Parathyroid adenoma (tissue), 2 donors: ENCODE results near the gene IFNB1.
A peak's percentile ranks its signal among the peaks of the same experiment; 100 is the strongest.

Source experiments
- H2AFZ ChIP-seq: fragments of 300-600 bp; sonication (generic); one replicate; pipeline ENCODE4 v1.7.0; 2017; ENCODE audit warnings: antibody characterized with exemption, mild to moderate bottlenecking
- H3K27ac ChIP-seq: fragments of 300-600 bp; sonication (generic); one replicate; pipeline ENCODE4 v1.7.0; 2017
- H3K27me3 ChIP-seq: fragments of 300-600 bp; sonication (generic); one replicate; pipeline ENCODE4 v1.7.0; 2017; ENCODE audit warnings: low read length; ENCODE audit not compliant: control insufficient read depth, insufficient read depth
- H3K36me3 ChIP-seq: fragments of 300-600 bp; sonication (generic); one replicate; pipeline ENCODE4 v1.7.0; 2017; ENCODE audit warnings: low read length; ENCODE audit not compliant: control insufficient read depth, insufficient read depth
- H3K4me1 ChIP-seq: fragments of 300-600 bp; sonication (generic); one replicate; pipeline ENCODE4 v1.7.0; 2017; ENCODE audit warnings: control low read depth
- H3K4me2 ChIP-seq: fragments of 300-600 bp; sonication (generic); one replicate; pipeline ENCODE4 v1.7.0; 2017; ENCODE audit warnings: low read length
- H3K4me3 ChIP-seq: fragments of 300-600 bp; sonication (generic); one replicate; pipeline ENCODE4 v1.7.0; 2017; ENCODE audit warnings: low read depth, low read length
- H3K79me2 ChIP-seq: fragments of 300-600 bp; sonication (generic); one replicate; pipeline ENCODE4 v1.7.0; 2017; ENCODE audit warnings: control low read depth
- H3K9ac ChIP-seq: fragments of 300-600 bp; sonication (generic); one replicate; pipeline ENCODE4 v1.7.0; 2017; ENCODE audit warnings: mild to moderate bottlenecking
- H3K9me3 ChIP-seq: fragments of 300-600 bp; sonication (generic); one replicate; pipeline ENCODE4 v1.7.0; 2017; ENCODE audit warnings: low read length; ENCODE audit not compliant: control insufficient read depth
- TF ChIP-seq, protein P1 (sequence below): fragments of 300-600 bp; sonication (generic); IDR thresholded peaks from one replicate; pipeline ENCODE4 v1.7.0; 2017; ENCODE audit warnings: antibody characterized with exemption, mild to moderate bottlenecking
- donor health status: primary hyperparathyroidism.

IFNB1 gene

DNA sequence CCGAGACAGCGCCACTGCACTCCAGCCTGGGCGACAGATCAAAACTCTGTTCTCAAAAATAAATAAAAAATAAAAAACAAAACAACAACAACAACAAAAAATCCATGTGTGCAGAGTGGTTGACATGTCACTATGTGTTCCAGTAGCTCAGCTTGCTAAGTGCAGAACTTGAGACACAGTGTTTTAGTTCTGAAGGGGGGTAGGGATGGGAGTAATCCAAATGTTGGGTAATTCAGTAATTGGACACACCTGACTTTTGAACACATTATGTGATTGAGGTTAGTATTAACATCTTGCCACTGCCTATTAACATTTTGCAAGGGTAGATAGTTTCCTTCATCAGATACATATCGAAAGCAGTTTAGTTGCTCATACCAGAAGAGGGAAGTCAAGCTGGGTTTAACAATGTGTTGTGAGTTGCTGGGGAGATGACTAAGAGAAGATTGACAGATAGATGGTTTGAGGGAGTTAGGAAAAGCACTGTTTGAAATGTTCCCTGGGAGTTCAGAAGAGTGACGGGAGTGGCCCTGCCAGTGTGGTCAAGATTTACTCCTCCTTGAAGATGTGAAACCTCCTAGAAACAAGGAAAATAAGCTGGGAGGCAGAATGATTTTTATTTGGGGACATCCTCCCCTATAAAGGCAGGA, 47.2 kb downstream of the IFNB1 start:
- Histone ChIP-seq H3K4me1 (no peaks in the 10 kb centered on the region), H3K27ac (peak overlapping the region; percentile 67), H3K79me2 (no peaks in the 10 kb centered on the region), H3K9me3 (no peaks in the 10 kb centered on the region), H2AFZ (peak overlapping the region; percentile 83), H3K9ac (no peak overlapping the region), H3K4me2 (no peak overlapping the region), H3K36me3 (no peaks in the 10 kb centered on the region), H3K4me3 (no peak overlapping the region), H3K27me3 (no peaks in the 10 kb centered on the region)
- TF ChIP-seq, protein P1, sequence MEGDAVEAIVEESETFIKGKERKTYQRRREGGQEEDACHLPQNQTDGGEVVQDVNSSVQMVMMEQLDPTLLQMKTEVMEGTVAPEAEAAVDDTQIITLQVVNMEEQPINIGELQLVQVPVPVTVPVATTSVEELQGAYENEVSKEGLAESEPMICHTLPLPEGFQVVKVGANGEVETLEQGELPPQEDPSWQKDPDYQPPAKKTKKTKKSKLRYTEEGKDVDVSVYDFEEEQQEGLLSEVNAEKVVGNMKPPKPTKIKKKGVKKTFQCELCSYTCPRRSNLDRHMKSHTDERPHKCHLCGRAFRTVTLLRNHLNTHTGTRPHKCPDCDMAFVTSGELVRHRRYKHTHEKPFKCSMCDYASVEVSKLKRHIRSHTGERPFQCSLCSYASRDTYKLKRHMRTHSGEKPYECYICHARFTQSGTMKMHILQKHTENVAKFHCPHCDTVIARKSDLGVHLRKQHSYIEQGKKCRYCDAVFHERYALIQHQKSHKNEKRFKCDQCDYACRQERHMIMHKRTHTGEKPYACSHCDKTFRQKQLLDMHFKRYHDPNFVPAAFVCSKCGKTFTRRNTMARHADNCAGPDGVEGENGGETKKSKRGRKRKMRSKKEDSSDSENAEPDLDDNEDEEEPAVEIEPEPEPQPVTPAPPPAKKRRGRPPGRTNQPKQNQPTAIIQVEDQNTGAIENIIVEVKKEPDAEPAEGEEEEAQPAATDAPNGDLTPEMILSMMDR: no peak

DNA sequence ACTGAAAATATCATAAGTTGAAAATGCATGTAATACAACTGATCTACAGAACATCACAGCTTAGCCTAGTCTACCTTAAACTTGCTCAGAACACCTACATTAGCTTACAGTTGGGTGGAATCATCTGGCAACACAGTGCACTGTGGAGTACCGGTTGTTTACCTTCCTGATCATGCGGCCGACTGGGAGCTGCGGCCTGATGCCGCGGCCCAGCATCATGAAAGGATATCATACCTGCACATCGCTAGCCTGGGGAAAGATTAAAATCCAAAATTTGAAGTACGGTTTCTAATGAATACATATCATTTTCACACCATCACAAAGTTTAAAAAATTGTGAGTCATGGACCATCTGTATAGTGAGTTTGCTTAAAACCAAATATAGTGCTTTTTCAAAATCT, 48.1 kb downstream of the IFNB1 start:
- Histone ChIP-seq H3K27me3 (no peaks in the 10 kb centered on the region), H3K9me3 (no peaks in the 10 kb centered on the region), H3K4me2 (no peak overlapping the region), H3K79me2 (no peaks in the 10 kb centered on the region), H3K36me3 (no peaks in the 10 kb centered on the region), H3K4me3 (no peak overlapping the region), H3K9ac (no peak overlapping the region), H2AFZ (no peak overlapping the region), H3K4me1 (no peaks in the 10 kb centered on the region), H3K27ac (no peak overlapping the region)
- TF ChIP-seq, protein P1: no peak

DNA sequence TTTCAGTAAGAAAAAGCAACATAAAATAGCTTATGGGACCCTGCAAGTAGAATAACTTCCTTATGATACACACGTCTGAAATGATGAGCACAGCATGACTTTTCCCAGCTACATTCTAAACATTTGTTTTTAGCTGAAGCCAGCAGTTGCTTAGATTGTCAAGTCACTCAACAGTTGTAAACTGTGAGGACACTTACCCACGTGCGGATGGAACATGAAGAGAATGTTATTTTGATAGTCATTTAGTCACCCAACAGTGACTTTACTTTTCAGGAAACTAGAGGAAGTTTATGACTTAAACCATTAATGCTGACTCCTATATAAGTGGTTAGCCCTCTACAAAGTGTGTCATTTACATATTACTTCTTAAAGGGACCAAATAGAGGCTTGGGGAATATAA, 49.3 kb downstream of the IFNB1 start:
- Histone ChIP-seq H3K36me3 (no peaks in the 10 kb centered on the region), H3K4me3 (no peak overlapping the region), H3K9ac (no peak overlapping the region), H3K9me3 (no peaks in the 10 kb centered on the region), H3K27ac (no peak overlapping the region), H3K4me1 (no peaks in the 10 kb centered on the region), H3K27me3 (no peaks in the 10 kb centered on the region), H3K4me2 (no peak overlapping the region), H3K79me2 (no peaks in the 10 kb centered on the region), H2AFZ (no peak overlapping the region)
- TF ChIP-seq, protein P1: no peak

DNA sequence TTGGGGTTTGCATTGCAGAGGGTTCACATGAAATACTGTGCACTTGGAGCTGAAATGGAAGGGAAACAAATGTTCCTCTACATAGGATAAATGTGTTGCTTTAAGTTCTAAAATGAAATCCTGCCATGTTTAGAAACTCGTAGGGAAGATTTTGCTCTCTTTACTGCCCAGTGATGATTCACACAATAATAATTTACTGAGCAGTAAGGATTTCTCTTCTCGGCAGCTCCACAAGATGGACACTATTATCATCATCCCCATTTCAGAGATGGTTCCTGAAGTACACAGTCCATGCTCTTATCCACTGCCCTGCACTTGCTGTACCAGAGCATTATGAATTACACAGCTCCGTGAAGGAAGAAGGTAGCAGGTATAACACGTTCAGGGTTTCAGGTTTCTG, 50.4 kb downstream of the IFNB1 start:
- no peaks in the 10 kb centered on the region for H3K36me3 ChIP-seq
- no peaks in the 10 kb centered on the region for H3K79me2 ChIP-seq
- H3K9me3 ChIP-seq: no peaks in the 10 kb centered on the region
- H3K4me2 ChIP-seq: no peak overlapping the region
- no peak overlapping the region for H3K9ac ChIP-seq
- no peaks in the 10 kb centered on the region for H3K4me1 ChIP-seq
- TF ChIP-seq, protein P1: no peak
- no peak overlapping the region for H2AFZ ChIP-seq
- H3K4me3 ChIP-seq: no peak overlapping the region
- H3K27ac ChIP-seq: no peak overlapping the region
- no peaks in the 10 kb centered on the region for H3K27me3 ChIP-seq
